Endothelial cell of umbilical vein (primary cell): ENCODE data around the gene LIX1. TPM values are rescaled to one million over a fixed set of nuclear protein-coding genes. Genes with fewer than 3 reads are reported as not detected.

Experiments
- BruUV-seq: library from RNA; stranded (reverse); fragments of 400-500 nt; replicated peaks from 2 replicates; lab custom pipeline; 2021; lab: Mats Ljungman, UMichigan
- CTCF ChIA-PET: fragments of 300-600, 350-600 bp; sonication (Branson Sonifier 250); formaldehyde crosslinking; loops from one replicate; lab custom pipeline; 2021; ENCODE audit warnings: antibody characterized with exemption, inconsistent platforms; lab: Charles Lee
- POLR2A ChIA-PET: fragments of 300-600, 350-600 bp; sonication (Branson Sonifier 250); formaldehyde crosslinking; loops from one replicate; lab custom pipeline; 2021; ENCODE audit warnings: antibody characterized with exemption, inconsistent platforms; lab: Charles Lee
- DNase-seq: peaks from one replicate; pipeline ENCODE4 v3.0.0-alpha.2; 2011; ENCODE audit warnings: low read depth, low spot score
- FAIRE-seq: peaks from 2 replicates; lab custom pipeline; 2011; peaks lifted over from hg19 to GRCh38; lab: Jason Lieb, UNC
- H2AFZ ChIP-seq: 2 replicates; pipeline ENCODE4 v1.6.0; 2012; ENCODE audit warnings: low read depth, low read length, control low read depth, inconsistent platforms
- H3K27ac ChIP-seq: 2 replicates; pipeline ENCODE4 v1.5.1; 2011; ENCODE audit warnings: low read depth, mild to moderate bottlenecking, control low read depth, low read length, moderate library complexity; ENCODE audit not compliant: insufficient read depth
- H3K27me3 ChIP-seq, 2 experiments: 2 replicates each; pipeline versions ENCODE4 v1.6.0 to v1.6.1; 2011; ENCODE audit warnings: low read length in 2 of 2, mixed read lengths in 1 of 2; ENCODE audit not compliant: control insufficient read depth in 2 of 2, insufficient read depth in 2 of 2
- H3K36me3 ChIP-seq, 2 experiments: 2 replicates in 1 of 2; 3 replicates in 1 of 2; pipeline ENCODE4 v1.5.1; 2011; ENCODE audit warnings: low read length in 2 of 2, mild to moderate bottlenecking in 1 of 2, moderate library complexity in 1 of 2; ENCODE audit not compliant: control insufficient read depth in 2 of 2, insufficient read depth in 2 of 2; ENCODE audit errors: extremely low read depth in 1 of 2
- H3K4me1 ChIP-seq: 3 replicates; pipeline ENCODE4 v1.5.1; 2011; ENCODE audit warnings: mild to moderate bottlenecking, low read length; ENCODE audit not compliant: control insufficient read depth, insufficient read depth; ENCODE audit errors: extremely low read depth
- H3K4me2 ChIP-seq: 2 replicates; pipeline ENCODE4 v1.6.1; 2011; ENCODE audit warnings: low read length, control low read depth, mixed read lengths; ENCODE audit not compliant: insufficient read depth
- H3K4me3 ChIP-seq, 3 experiments: fragments of 200-600 bp in 1 of 3; sonication (generic), shearing (Covaris generic) in 1 of 3; replicated peaks in 1 of 3; 2 replicates each; pipeline ENCODE4 v1.5.1; 2011 to 2016; ENCODE audit warnings: control low read depth in 3 of 3, low read length in 3 of 3, mild to moderate bottlenecking in 2 of 3, inconsistent platforms in 1 of 3, low read depth in 1 of 3, moderate library complexity in 1 of 3; ENCODE audit not compliant: insufficient read depth in 1 of 3
- H3K79me2 ChIP-seq: 2 replicates; pipeline ENCODE4 v1.6.0; 2012; ENCODE audit warnings: low read length, inconsistent platforms; ENCODE audit not compliant: control insufficient read depth, insufficient read depth
- H3K9ac ChIP-seq: replicated peaks from 2 replicates; pipeline ENCODE3; 2011; ENCODE audit warnings: low read length, control low read depth; ENCODE audit not compliant: insufficient read depth; ENCODE audit errors: extremely low read depth
- H3K9me1 ChIP-seq: replicated peaks from 3 replicates; pipeline ENCODE4 v1.6.0; 2011; ENCODE audit warnings: mild to moderate bottlenecking, low read length; ENCODE audit not compliant: control insufficient read depth, insufficient read depth; ENCODE audit errors: extremely low read depth
- H3K9me3 ChIP-seq: replicated peaks from 2 replicates; pipeline ENCODE4 v1.5.1; 2012; ENCODE audit warnings: low read length, inconsistent platforms; ENCODE audit not compliant: control insufficient read depth, insufficient read depth
- H4K20me1 ChIP-seq: replicated peaks from 2 replicates; pipeline ENCODE3; 2011; ENCODE audit warnings: mild to moderate bottlenecking, low read length; ENCODE audit not compliant: control insufficient read depth, insufficient read depth; ENCODE audit errors: extremely low read depth
- EZH2 ChIP-seq: IDR thresholded peaks from 2 replicates; pipeline ENCODE4 v1.6.1; 2012; ENCODE audit warnings: borderline replicate concordance, low read depth, mild to moderate bottlenecking, moderate library complexity, low read length, inconsistent platforms; ENCODE audit not compliant: severe bottlenecking
- FOS ChIP-seq: IDR thresholded peaks from 2 replicates; pipeline ENCODE4 v1.6.1; 2011; ENCODE audit warnings: mild to moderate bottlenecking, low read length, moderate library complexity, borderline replicate concordance; ENCODE audit not compliant: insufficient read depth
- GATA2 ChIP-seq: IDR thresholded peaks from 2 replicates; pipeline ENCODE4 v1.7.0; 2011; ENCODE audit warnings: low read depth, mild to moderate bottlenecking, moderate library complexity, mixed read lengths, low read length; ENCODE audit not compliant: insufficient read length, insufficient read depth
- JUN ChIP-seq: IDR thresholded peaks from 2 replicates; pipeline ENCODE4 v1.6.1; 2011; ENCODE audit warnings: borderline replicate concordance, low read depth; ENCODE audit not compliant: insufficient read length, insufficient read depth
- MYC ChIP-seq: IDR thresholded peaks from one replicate; pipeline ENCODE4 v1.6.1; 2011; ENCODE audit warnings: mild to moderate bottlenecking, low read depth, low read length
- POLR2A ChIP-seq: IDR thresholded peaks from 2 replicates; pipeline ENCODE4 v1.6.1; 2012; ENCODE audit warnings: low read depth, mild to moderate bottlenecking, control low read depth, low read length
- POLR2AphosphoS5 ChIP-seq: IDR thresholded peaks from 2 replicates; pipeline ENCODE4 v1.6.1; 2012; ENCODE audit warnings: low read depth, mild to moderate bottlenecking, control low read depth, low read length, moderate library complexity; ENCODE audit not compliant: insufficient read depth
- dilution Hi-C: fragments of 300-500 bp; cut with MboI; formaldehyde crosslinking; loops from one replicate; pipeline ENCODE4 v1.15.0; 2019; ENCODE audit warnings: low sequenced_read_pairs; ENCODE audit not compliant: extremely low pct_ligation_motif_present
- intact Hi-C: fragments of 100-400 bp; cut with micrococcal nuclease; formaldehyde crosslinking; loops from one replicate; pipeline ENCODE4 v1.10.0; 2022
- polyA plus RNA-seq, 4 experiments: library from polyadenylated mRNA; depleted of rRNA in 3 of 4; stranded (reverse) in 3 of 4; unstranded in 1 of 4; fragments of >200 nt; gene quantifications; 2 replicates each; pipeline versions ENCODE4 v1.2.1 to v1.2.3, GENCODE V29; 2011 to 2012; ENCODE audit warnings: missing spikeins in 1 of 4
- total RNA-seq: library from RNA; stranded (reverse); gene quantifications from 2 replicates; pipeline ENCODE4 v1.2.3, GENCODE V29; 2021
- TF ChIP-seq, protein P1 (sequence below): IDR thresholded peaks from 2 replicates; pipeline ENCODE4 v1.6.1; 2011; ENCODE audit not compliant: insufficient read depth, insufficient read length
- TF ChIP-seq, protein P2 (sequence below), 2 donors: IDR thresholded peaks; 1 replicate in 1 of 2; 2 replicates in 1 of 2; pipeline ENCODE4 v1.5.1; 2011; ENCODE audit warnings: low read length in 2 of 2, mild to moderate bottlenecking in 2 of 2, moderate library complexity in 2 of 2, control low read depth in 1 of 2, inconsistent platforms in 1 of 2, low read depth in 1 of 2; ENCODE audit not compliant: insufficient read depth in 1 of 2; ENCODE audit errors: extremely low read depth in 1 of 2

LIX1 gene
- total and polyA plus RNA-seq, 2 donors (not counting 3 experiments of a cell fraction or from before 2014, with no cell fraction given), result not detected

DNA sequence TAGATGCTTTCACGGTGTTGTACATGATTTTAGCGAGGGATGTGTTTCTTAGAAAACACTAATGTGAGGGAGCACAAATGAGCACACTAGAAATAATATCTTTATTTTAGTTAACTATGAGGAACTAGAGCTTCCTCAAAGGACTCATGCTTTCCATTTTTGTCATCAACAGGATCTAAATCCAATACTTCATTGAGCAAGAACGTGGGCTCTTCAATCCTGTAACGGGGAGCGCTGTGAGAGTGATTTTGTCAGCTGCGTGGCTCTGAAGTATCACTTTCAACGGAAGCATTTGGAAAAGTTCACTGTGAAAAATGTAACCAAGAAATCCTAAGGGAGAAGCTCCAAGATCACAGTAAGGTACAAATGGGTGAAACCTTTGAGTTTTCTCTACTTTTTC, 93.2 kb downstream of the LIX1 start:
- dilution Hi-C loops, result no loop called here

More for the DNA sequence above, 93.2 kb downstream of the LIX1 start:
- H3K4me2 ChIP-seq, result no peak overlapping the region
- DNase-seq, result no peak
- H2AFZ ChIP-seq, result no peak overlapping the region
- no peak overlapping the region for H3K9ac ChIP-seq
- BruUV-seq, result no TSS peak
- H3K36me3 ChIP-seq, result no peaks in the 10 kb centered on the region
- peaks cover 10 to 25% of the 10 kb centered on the region in 2 experiments for H3K27me3 ChIP-seq
- H3K9me1 ChIP-seq, result no peaks in the 10 kb centered on the region
- ChIA-PET POLR2A (no interaction called here), CTCF (interaction anchor here (1.2 to 2.4 kb wide), 2 partner anchors 10 to 93 kb away, joined by 3 to 6 read pairs; partner anchors contain the start of gene LIX1)
- H3K27ac ChIP-seq, result no peak overlapping the region
- FAIRE-seq, result no peak
- no peaks in the 10 kb centered on the region for H3K4me1 ChIP-seq
- TF ChIP-seq, protein P1, sequence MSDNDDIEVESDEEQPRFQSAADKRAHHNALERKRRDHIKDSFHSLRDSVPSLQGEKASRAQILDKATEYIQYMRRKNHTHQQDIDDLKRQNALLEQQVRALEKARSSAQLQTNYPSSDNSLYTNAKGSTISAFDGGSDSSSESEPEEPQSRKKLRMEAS, result no peak
- no peak for TF ChIP-seq EZH2
- TF ChIP-seq MYC, result no peak
- no peak for TF ChIP-seq POLR2A
- no peak for TF ChIP-seq JUN
- no peak for TF ChIP-seq GATA2
- TF ChIP-seq, protein P2, sequence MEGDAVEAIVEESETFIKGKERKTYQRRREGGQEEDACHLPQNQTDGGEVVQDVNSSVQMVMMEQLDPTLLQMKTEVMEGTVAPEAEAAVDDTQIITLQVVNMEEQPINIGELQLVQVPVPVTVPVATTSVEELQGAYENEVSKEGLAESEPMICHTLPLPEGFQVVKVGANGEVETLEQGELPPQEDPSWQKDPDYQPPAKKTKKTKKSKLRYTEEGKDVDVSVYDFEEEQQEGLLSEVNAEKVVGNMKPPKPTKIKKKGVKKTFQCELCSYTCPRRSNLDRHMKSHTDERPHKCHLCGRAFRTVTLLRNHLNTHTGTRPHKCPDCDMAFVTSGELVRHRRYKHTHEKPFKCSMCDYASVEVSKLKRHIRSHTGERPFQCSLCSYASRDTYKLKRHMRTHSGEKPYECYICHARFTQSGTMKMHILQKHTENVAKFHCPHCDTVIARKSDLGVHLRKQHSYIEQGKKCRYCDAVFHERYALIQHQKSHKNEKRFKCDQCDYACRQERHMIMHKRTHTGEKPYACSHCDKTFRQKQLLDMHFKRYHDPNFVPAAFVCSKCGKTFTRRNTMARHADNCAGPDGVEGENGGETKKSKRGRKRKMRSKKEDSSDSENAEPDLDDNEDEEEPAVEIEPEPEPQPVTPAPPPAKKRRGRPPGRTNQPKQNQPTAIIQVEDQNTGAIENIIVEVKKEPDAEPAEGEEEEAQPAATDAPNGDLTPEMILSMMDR (IDR thresholded peaks at IDR 0.05; ENCODE audit: extremely low read depth in 1 of 2, insufficient read depth in 1 of 2, low read depth in 1 of 2, low read length in 2 of 2), result no peak
- TF ChIP-seq POLR2AphosphoS5, result no peak
- TF ChIP-seq FOS, result no peak
- H3K79me2 ChIP-seq, result no peaks in the 10 kb centered on the region
- no peaks in the 10 kb centered on the region for H4K20me1 ChIP-seq
- no peaks in the 10 kb centered on the region for H3K9me3 ChIP-seq
- intact Hi-C loops, result no loop called here
- H3K4me3 ChIP-seq, result no peak overlapping the region
